ENCODE results near the gene ZNF888.
"Not testable (repeated sequence)": the region's sequence is repeated elsewhere in the genome, so short reads cannot be mapped to it uniquely, and the experiment has no call there.

Gene ZNF888

GRCh38 chr19:52944703-52945493, 21.7 kb upstream of the ZNF888 start:
- not testable (repeated sequence) for H3K27ac Mint-ChIP-seq, H3K4me3 Mint-ChIP-seq, H3K27me3 Mint-ChIP-seq
- Mint-ChIP-seq H3K36me3 (ENCODE audit: low read depth) (peaks cover 41% of the 10 kb centered on the region), H3K9me3 (peaks cover 26% of the 10 kb centered on the region), H3K4me1 (ENCODE audit: low read depth) (peaks cover 12% of the 10 kb centered on the region)

DNA sequence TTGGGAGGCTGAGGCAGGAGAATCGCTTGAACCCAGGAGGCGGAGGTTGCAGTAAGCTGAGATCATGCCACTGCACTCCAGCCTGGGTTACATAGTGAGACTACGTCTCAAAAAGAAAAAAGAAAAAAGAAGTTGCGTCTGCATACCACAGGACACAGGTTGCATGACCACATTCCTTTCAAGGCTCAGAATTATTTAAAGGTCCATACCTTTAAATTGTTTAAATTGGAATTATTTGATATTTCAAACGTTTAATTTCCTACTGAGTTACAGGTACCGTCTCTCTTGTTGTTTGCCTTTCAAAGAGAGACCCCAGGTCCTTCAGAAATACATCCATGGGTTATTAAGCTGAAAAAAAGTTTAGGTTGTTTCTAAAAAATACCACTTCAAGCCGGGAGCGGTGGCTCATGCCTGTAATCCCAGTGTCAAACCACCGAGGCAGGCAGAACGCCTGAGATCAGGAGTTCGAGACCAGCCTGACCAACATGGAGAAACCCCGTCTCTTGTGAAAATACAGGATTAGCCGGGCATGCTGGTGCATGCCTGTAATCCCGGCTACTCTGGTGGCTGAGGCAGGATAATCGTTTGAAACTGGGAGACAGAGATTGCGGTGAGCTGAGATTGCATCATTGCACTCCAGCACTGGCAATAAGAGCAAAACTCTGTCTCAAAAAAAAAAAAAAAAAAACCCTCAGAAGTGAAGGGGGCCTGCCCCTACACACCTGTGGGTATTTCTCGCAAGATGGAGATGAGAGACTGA, 20.8 kb upstream of the ZNF888 start:
- Mint-ChIP-seq H3K4me1 (ENCODE audit: low read depth) (peaks cover 16% of the 10 kb centered on the region), H3K9me3 (peaks cover 19% of the 10 kb centered on the region), H3K27ac (no peak overlapping the region), H3K4me3 (no peak overlapping the region), H3K27me3 (no peaks in the 10 kb centered on the region), H3K36me3 (ENCODE audit: low read depth) (peaks cover 34% of the 10 kb centered on the region)

GRCh38 chr19:52943134-52943883, 20.1 kb upstream of the ZNF888 start:
- peaks cover 42% of the 10 kb centered on the region for H3K36me3 Mint-ChIP-seq (ENCODE audit: low read depth)
- peaks cover 24% of the 10 kb centered on the region for H3K9me3 Mint-ChIP-seq
- no peaks in the 10 kb centered on the region for H3K27me3 Mint-ChIP-seq
- peak overlapping the region; percentile 94 for H3K4me3 Mint-ChIP-seq
- peaks cover 23% of the 10 kb centered on the region for H3K4me1 Mint-ChIP-seq (ENCODE audit: low read depth)
- H3K27ac Mint-ChIP-seq: no peak overlapping the region

DNA sequence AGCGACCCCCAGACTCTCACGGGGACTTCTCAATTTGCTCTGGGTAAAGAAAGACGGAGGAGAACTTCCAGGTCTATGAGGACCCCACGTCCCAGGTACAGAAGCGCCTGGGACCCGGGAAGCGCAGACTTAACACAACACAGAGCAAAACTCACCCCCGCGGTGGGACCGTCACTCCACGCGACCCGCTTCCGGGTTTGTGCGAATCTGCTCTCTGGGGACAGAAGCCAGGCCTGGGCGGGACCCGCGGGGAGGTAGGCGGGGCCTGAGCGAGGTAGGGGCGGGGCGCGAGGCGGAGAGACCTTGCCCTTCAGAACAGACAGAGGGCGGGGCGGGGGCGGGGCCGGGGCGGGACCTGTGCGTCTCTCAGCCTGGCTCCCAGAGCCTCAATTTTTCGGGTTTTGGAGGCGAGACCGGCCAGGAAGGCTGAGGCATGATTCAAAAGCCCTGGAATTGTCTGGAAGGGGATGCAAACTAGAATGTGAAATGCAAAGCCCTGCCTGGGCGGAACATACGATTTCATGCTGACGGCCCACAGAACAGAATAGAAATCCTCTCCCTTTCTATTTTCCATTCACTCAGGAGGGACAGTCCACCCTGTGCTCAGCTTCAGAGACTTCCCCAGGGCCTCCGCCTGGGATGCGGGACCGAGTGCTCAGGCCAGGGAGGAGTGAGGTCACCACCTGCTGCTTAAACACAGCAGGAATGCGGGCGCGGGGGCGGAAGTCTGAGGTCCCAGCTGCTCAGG, 19.3 kb upstream of the ZNF888 start:
- H3K9me3 Mint-ChIP-seq: peaks cover 20% of the 10 kb centered on the region
- H3K27ac Mint-ChIP-seq: peak overlapping the region; percentile 95
- peak overlapping the region; percentile 94 for H3K4me3 Mint-ChIP-seq
- H3K36me3 Mint-ChIP-seq (ENCODE audit: low read depth): peaks cover 41% of the 10 kb centered on the region
- no peaks in the 10 kb centered on the region for H3K27me3 Mint-ChIP-seq
- peaks cover 25% of the 10 kb centered on the region for H3K4me1 Mint-ChIP-seq (ENCODE audit: low read depth)

DNA sequence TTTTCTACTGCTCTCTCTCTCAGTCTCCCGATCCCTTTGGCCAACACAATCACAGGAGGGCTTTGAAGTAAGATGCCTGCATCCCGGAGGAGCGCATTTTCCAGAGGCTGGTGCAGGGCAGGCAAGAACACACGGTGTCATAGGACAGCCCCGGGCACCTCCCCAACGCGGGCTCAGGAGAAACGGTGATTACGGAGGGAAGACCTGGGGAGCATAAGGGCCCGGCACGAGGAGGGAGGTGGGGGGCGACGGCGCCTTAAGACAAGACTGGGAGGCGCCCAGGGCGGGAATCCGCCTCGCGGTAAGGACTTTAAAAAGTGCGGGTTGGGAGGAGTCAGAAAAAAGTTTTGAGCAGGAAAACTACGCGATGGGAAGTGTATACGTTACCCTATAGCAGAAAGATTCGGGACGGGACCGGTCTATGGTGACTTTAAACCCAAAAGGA, 18.7 kb upstream of the ZNF888 start:
- Mint-ChIP-seq H3K27ac (peak overlapping the region; percentile 95), H3K4me3 (peak overlapping the region; percentile 94), H3K27me3 (no peaks in the 10 kb centered on the region), H3K36me3 (ENCODE audit: low read depth) (peaks cover 44% of the 10 kb centered on the region), H3K4me1 (ENCODE audit: low read depth) (peaks cover 25% of the 10 kb centered on the region), H3K9me3 (peaks cover 22% of the 10 kb centered on the region)

GRCh38 chr19:52941523-52941922, 18.3 kb upstream of the ZNF888 start:
- H3K4me1 Mint-ChIP-seq (ENCODE audit: low read depth): peaks cover 27% of the 10 kb centered on the region
- peaks cover 48% of the 10 kb centered on the region for H3K36me3 Mint-ChIP-seq (ENCODE audit: low read depth)
- not testable (repeated sequence) for H3K27me3 Mint-ChIP-seq
- H3K27ac Mint-ChIP-seq: peak overlapping the region; percentile 95
- H3K4me3 Mint-ChIP-seq: peak overlapping the region; percentile 94
- peaks cover 27% of the 10 kb centered on the region for H3K9me3 Mint-ChIP-seq

DNA sequence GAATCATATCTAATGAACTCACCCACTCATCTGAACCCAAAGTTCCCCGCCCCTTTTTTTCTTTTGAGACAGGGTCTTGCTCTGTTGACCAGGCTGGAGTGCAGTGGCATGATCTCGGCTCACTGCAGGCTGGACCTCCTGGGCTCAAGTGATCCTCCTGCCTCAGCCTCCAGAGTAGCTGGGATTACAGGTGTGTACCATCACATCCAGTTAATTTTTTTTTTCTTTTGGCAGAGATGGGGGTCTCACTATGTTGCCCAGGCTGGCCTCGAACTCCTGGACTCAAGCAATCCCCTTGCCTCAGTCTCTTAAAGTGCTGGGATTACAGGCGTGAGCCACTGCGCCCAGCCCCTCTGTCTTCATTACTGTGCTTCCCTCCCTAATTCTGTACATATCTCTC, 17.7 kb upstream of the ZNF888 start:
- not testable (repeated sequence) for H3K27ac Mint-ChIP-seq, H3K27me3 Mint-ChIP-seq
- Mint-ChIP-seq H3K4me3 (peak overlapping the region; percentile 94), H3K9me3 (peaks cover 33% of the 10 kb centered on the region), H3K36me3 (ENCODE audit: low read depth) (peaks cover 51% of the 10 kb centered on the region), H3K4me1 (ENCODE audit: low read depth) (peaks cover 31% of the 10 kb centered on the region)

- H3K36me3 Mint-ChIP-seq (ENCODE audit: low read depth): peaks cover 57% of the 10 kb centered on the region
- no peaks in the 10 kb centered on the region for H3K27me3 Mint-ChIP-seq
- H3K4me3 Mint-ChIP-seq: no peak overlapping the region
- H3K27ac Mint-ChIP-seq: peak overlapping the region; percentile 36
- peaks cover 32% of the 10 kb centered on the region for H3K4me1 Mint-ChIP-seq (ENCODE audit: low read depth)
- peaks cover 22% of the 10 kb centered on the region for H3K9me3 Mint-ChIP-seq
Measured at GRCh38 chr19:52938761-52939160, 15.5 kb upstream of the ZNF888 start.

DNA sequence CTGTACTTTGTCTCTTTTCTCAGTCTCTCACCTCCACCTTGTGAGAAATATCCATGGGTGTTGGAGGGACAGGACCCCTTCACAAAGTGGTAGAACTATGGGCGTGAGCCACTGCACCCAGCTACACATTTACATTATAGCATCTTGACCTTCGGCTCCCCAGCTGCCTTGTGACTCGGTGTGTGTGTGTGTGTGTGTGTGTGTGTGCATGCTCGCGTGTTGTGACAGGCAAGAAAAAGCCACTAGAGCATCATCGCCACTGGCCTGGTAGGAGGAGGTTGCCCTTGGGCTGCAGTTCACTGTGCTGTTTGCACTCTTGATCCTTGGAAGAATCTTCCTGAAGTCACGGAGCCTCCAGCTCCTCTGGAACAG, 13.7 kb upstream of the ZNF888 start:
- peaks cover 67% of the 10 kb centered on the region for H3K36me3 Mint-ChIP-seq (ENCODE audit: low read depth)
- peaks cover 31% of the 10 kb centered on the region for H3K9me3 Mint-ChIP-seq
- no peak overlapping the region for H3K27ac Mint-ChIP-seq
- H3K27me3 Mint-ChIP-seq: no peaks in the 10 kb centered on the region
- peaks cover 28% of the 10 kb centered on the region for H3K4me1 Mint-ChIP-seq (ENCODE audit: low read depth)
- H3K4me3 Mint-ChIP-seq: no peak overlapping the region

DNA sequence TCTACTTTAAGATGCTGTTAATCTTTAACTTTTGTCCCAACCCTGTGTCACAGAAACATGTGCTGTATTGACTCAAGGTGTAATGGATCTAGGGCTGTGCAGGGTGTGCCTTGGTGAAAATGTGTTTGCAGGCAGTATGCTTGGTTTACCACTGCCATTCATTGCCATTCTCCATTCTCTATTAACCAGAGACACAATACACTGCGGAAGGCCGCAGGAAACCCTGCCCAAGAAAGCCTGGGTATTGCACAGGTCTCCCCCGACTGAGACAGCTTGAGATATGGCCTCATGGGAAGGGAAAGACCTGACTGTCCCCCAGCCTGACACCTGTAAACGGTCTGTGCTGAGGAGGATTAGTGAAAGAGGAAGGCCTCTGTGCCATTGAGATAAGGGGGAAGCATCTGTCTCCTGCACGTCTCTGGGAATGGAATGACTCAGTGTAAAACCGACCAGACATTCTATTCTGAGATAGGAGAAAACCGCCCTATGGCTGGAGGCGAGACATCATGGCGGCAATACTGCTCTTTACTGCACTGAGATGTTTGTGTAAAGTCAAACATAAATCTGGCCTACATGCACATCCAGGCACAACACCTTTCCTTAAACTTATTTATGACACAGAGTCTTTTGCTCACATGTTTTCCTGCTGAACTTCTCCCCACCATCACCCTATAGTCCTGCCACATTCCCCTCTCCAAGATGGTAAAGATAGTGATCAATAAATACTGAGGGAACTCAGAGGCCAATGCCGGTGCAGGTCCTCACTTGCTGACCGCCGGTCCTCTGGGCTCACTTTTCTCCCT, 13.1 kb upstream of the ZNF888 start:
- Mint-ChIP-seq H3K27me3 (no peaks in the 10 kb centered on the region), H3K36me3 (ENCODE audit: low read depth) (peaks cover 61% of the 10 kb centered on the region)

GRCh38 chr19:52935434-52935833, 12.2 kb upstream of the ZNF888 start:
- H3K27me3 Mint-ChIP-seq: no peaks in the 10 kb centered on the region
- H3K4me3 Mint-ChIP-seq: no peak overlapping the region
- H3K4me1 Mint-ChIP-seq (ENCODE audit: low read depth): peaks cover 19% of the 10 kb centered on the region
- H3K9me3 Mint-ChIP-seq: peaks cover 27% of the 10 kb centered on the region
- peaks cover 57% of the 10 kb centered on the region for H3K36me3 Mint-ChIP-seq (ENCODE audit: low read depth)
- H3K27ac Mint-ChIP-seq: no peak overlapping the region

More for the DNA sequence above, 13.1 kb upstream of the ZNF888 start:
- peaks cover 30% of the 10 kb centered on the region for H3K9me3 Mint-ChIP-seq
- H3K27ac Mint-ChIP-seq: no peak overlapping the region
- H3K4me1 Mint-ChIP-seq (ENCODE audit: low read depth): peaks cover 22% of the 10 kb centered on the region
- no peak overlapping the region for H3K4me3 Mint-ChIP-seq

GRCh38 chr19:52924641-52925040, 1.4 kb upstream of the ZNF888 start:
- Mint-ChIP-seq H3K4me1 (ENCODE audit: low read depth) (peaks cover 26% of the 10 kb centered on the region), H3K36me3 (ENCODE audit: low read depth) (peaks cover 36% of the 10 kb centered on the region), H3K9me3 (peaks cover 20% of the 10 kb centered on the region)
- H3K27ac Mint-ChIP-seq, H3K4me3 Mint-ChIP-seq, H3K27me3 Mint-ChIP-seq: not testable (repeated sequence)

DNA sequence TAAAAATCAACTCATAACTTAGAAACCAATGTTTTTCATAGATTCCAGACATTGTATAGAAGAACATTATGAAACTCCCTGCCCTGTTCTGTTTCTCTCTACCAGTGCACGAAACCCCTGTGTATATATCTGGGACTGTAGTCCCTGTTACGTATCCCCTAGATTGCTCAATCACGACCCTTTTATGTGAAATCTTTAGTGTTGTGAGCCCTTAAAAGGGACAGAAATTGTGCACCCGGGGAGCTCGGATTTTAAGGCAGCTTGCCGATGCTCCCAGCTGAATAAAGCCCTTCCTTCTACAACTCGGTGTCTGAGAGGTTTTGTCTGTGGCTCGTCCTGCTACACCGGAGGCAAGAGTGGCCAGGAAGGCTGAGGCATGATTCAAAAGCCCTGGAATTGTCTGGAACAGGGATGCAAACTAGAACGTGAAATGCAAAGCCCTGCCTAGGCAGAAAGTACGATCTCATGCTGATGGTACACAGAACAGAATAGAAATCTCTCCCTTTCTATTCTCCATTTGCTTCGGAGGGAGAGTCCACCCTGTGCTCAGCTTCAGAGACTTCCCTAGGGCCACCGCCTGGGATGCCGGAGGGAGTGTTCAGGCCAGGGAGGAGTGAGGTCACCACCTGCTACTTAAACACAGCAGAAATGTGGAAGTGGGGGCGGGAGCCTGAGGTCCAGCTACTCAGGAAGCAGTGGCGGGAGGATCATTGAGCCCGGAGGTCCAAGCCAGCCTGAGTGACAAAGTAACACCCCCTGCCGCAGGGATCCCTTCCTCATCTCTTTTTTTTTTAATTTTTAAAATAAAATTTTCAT, 758 bp upstream of the ZNF888 start:
- Mint-ChIP-seq H3K27ac (no peak overlapping the region), H3K9me3 (peaks cover 17% of the 10 kb centered on the region), H3K36me3 (ENCODE audit: low read depth) (peaks cover 29% of the 10 kb centered on the region), H3K4me1 (ENCODE audit: low read depth) (peaks cover 26% of the 10 kb centered on the region), H3K4me3 (peak overlapping the region; percentile 90), H3K27me3 (no peaks in the 10 kb centered on the region)

All from stimulated activated naive CD8-positive, alpha-beta T cell treated with anti-CD3 and anti-CD28 coated beads, Interleukin-15, Interleukin-2, amounts not matched to agents 100 ng/mL and 50 ng/mL, for 24 hours (primary cell).